ENCODE measurements around the gene KHDRBS1.
A peak's percentile ranks its signal among the peaks of the same experiment; 100 is the strongest.
"Not testable (repeated sequence)": the region's sequence is repeated elsewhere in the genome, so short reads cannot be mapped to it uniquely, and the experiment has no call there.

KHDRBS1 gene

GRCh38 chr1:32065613-32066488, 52.2 kb downstream of the KHDRBS1 start:
- not testable (repeated sequence) for H3K27ac Mint-ChIP-seq, H3K9me3 Mint-ChIP-seq, H3K27me3 Mint-ChIP-seq, H3K4me3 Mint-ChIP-seq
- Mint-ChIP-seq H3K4me1 (ENCODE audit: low read depth) (peaks cover 11% of the 10 kb centered on the region), H3K36me3 (ENCODE audit: low read depth) (peaks cover 14% of the 10 kb centered on the region)

- Mint-ChIP-seq H3K9me3 (no peaks in the 10 kb centered on the region), H3K36me3 (ENCODE audit: low read depth) (peaks cover 7% of the 10 kb centered on the region), H3K27me3 (no peaks in the 10 kb centered on the region), H3K4me1 (ENCODE audit: low read depth) (peaks cover 11% of the 10 kb centered on the region), H3K27ac (no peak overlapping the region), H3K4me3 (no peak overlapping the region)
These were observed 52.8 kb downstream of the KHDRBS1 start for GRCh38 chr1:32066489-32066873.

GRCh38 chr1:32068957-32069588, 55.4 kb downstream of the KHDRBS1 start:
- H3K4me1 Mint-ChIP-seq (ENCODE audit: low read depth): peaks cover 30% of the 10 kb centered on the region
- H3K27ac Mint-ChIP-seq: peak overlapping the region; percentile 18
- H3K4me3 Mint-ChIP-seq: no peak overlapping the region

GRCh38 chr1:32071758-32072621, 58.3 kb downstream of the KHDRBS1 start:
- H3K4me3 Mint-ChIP-seq: peak overlapping the region; percentile 90
- peaks cover 38% of the 10 kb centered on the region for H3K4me1 Mint-ChIP-seq (ENCODE audit: low read depth)

More at GRCh38 chr1:32068957-32069588, 55.4 kb downstream of the KHDRBS1 start:
- Mint-ChIP-seq H3K9me3 (no peaks in the 10 kb centered on the region), H3K27me3 (no peaks in the 10 kb centered on the region), H3K36me3 (ENCODE audit: low read depth) (no peaks in the 10 kb centered on the region)

GRCh38 chr1:32072622-32073298, 59.1 kb downstream of the KHDRBS1 start, which contains the start of gene TMEM39B:
TMEM39B (plus strand) TSS chr1:32072939; CDS start chr1:32073048, 109 bp downstream.
- Mint-ChIP-seq H3K27ac (peak within 1 kb of the TSS; percentile 91), H3K9me3 (no peaks in the 10 kb centered on the region), H3K36me3 (ENCODE audit: low read depth) (peaks cover 12% of the 10 kb centered on the region), H3K4me1 (ENCODE audit: low read depth) (peaks cover 38% of the 10 kb centered on the region), H3K4me3 (peak within 1 kb of the TSS; percentile 90), H3K27me3 (no peaks in the 10 kb centered on the region)

More at GRCh38 chr1:32071758-32072621, 58.3 kb downstream of the KHDRBS1 start:
- Mint-ChIP-seq H3K9me3 (no peaks in the 10 kb centered on the region), H3K27ac (peak overlapping the region; percentile 83), H3K36me3 (ENCODE audit: low read depth) (peaks cover 5% of the 10 kb centered on the region), H3K27me3 (no peaks in the 10 kb centered on the region)

- H3K36me3 Mint-ChIP-seq (ENCODE audit: low read depth): peaks cover 12% of the 10 kb centered on the region
- H3K27me3 Mint-ChIP-seq: no peaks in the 10 kb centered on the region
- peak overlapping the region; percentile 90 for H3K4me3 Mint-ChIP-seq
- no peaks in the 10 kb centered on the region for H3K9me3 Mint-ChIP-seq
- H3K4me1 Mint-ChIP-seq (ENCODE audit: low read depth): peaks cover 38% of the 10 kb centered on the region
- peak overlapping the region; percentile 91 for H3K27ac Mint-ChIP-seq
These were observed 59.9 kb downstream of the KHDRBS1 start for GRCh38 chr1:32073299-32074229.

- H3K27me3 Mint-ChIP-seq: no peaks in the 10 kb centered on the region
- no peak overlapping the region for H3K4me3 Mint-ChIP-seq
- H3K4me1 Mint-ChIP-seq (ENCODE audit: low read depth): peaks cover 38% of the 10 kb centered on the region
- H3K9me3 Mint-ChIP-seq: no peaks in the 10 kb centered on the region
- H3K36me3 Mint-ChIP-seq (ENCODE audit: low read depth): peaks cover 12% of the 10 kb centered on the region
- H3K27ac Mint-ChIP-seq: no peak overlapping the region
These were observed 61.2 kb downstream of the KHDRBS1 start for GRCh38 chr1:32074841-32075240.

GRCh38 chr1:32077451-32077850, 63.8 kb downstream of the KHDRBS1 start:
- H3K9me3 Mint-ChIP-seq: no peaks in the 10 kb centered on the region
- peaks cover 34% of the 10 kb centered on the region for H3K4me1 Mint-ChIP-seq (ENCODE audit: low read depth)
- no peak overlapping the region for H3K27ac Mint-ChIP-seq
- no peak overlapping the region for H3K4me3 Mint-ChIP-seq
- peaks cover 20% of the 10 kb centered on the region for H3K36me3 Mint-ChIP-seq (ENCODE audit: low read depth)
- no peaks in the 10 kb centered on the region for H3K27me3 Mint-ChIP-seq

- Mint-ChIP-seq H3K36me3 (ENCODE audit: low read depth) (peaks cover 34% of the 10 kb centered on the region), H3K27ac (peak overlapping the region; percentile 64)
These were observed 68.4 kb downstream of the KHDRBS1 start for GRCh38 chr1:32082022-32082421.

GRCh38 chr1:32086381-32086780, 72.7 kb downstream of the KHDRBS1 start:
- peaks cover 33% of the 10 kb centered on the region for H3K36me3 Mint-ChIP-seq (ENCODE audit: low read depth)
- H3K4me1 Mint-ChIP-seq (ENCODE audit: low read depth); H3K4me3 Mint-ChIP-seq; H3K9me3 Mint-ChIP-seq; H3K27ac Mint-ChIP-seq; H3K27me3 Mint-ChIP-seq: not testable (repeated sequence)

More at GRCh38 chr1:32082022-32082421, 68.4 kb downstream of the KHDRBS1 start:
- H3K4me3 Mint-ChIP-seq: no peak overlapping the region
- H3K27me3 Mint-ChIP-seq: no peaks in the 10 kb centered on the region
- no peaks in the 10 kb centered on the region for H3K9me3 Mint-ChIP-seq
- H3K4me1 Mint-ChIP-seq (ENCODE audit: low read depth): peaks cover 6% of the 10 kb centered on the region

GRCh38 chr1:32091176-32091575, 77.5 kb downstream of the KHDRBS1 start:
- Mint-ChIP-seq H3K9me3 (no peaks in the 10 kb centered on the region), H3K27ac (peak overlapping the region; percentile 21), H3K4me1 (ENCODE audit: low read depth) (no peaks in the 10 kb centered on the region), H3K4me3 (no peak overlapping the region), H3K27me3 (no peaks in the 10 kb centered on the region), H3K36me3 (ENCODE audit: low read depth) (peaks cover 40% of the 10 kb centered on the region)

GRCh38 chr1:32091591-32091990, 77.9 kb downstream of the KHDRBS1 start:
- H3K4me1 Mint-ChIP-seq (ENCODE audit: low read depth): no peaks in the 10 kb centered on the region
- no peaks in the 10 kb centered on the region for H3K9me3 Mint-ChIP-seq
- no peaks in the 10 kb centered on the region for H3K27me3 Mint-ChIP-seq
- H3K36me3 Mint-ChIP-seq (ENCODE audit: low read depth): peaks cover 38% of the 10 kb centered on the region
- no peak overlapping the region for H3K27ac Mint-ChIP-seq
- no peak overlapping the region for H3K4me3 Mint-ChIP-seq
